Measurements from ENCODE around the gene PTCRA. TPM values are rescaled to one million over a fixed set of nuclear protein-coding genes. Genes with fewer than 3 reads are reported as not detected.

Gene PTCRA
- total RNA-seq, 1 donor from 2014 or later: not detected

DNA sequence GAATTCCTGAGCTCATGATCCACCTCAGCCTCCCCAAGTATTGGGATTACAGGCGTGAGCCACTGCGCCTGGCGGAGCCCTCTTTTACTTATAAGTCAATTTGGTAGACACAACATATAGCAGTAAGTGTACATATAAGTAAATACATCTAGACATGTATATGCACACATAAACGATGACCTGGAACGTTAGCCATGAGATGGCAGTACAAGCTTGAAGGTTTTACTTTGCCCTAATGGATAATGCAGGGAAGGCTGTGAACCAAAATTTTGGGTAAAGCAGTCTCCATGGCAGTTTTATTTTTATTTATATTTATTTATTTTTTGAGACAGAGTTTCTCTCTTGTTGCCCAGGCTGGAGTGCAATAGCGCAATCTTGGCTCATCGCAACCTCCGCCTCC is 42.3 kb downstream of the PTCRA start:
- TF ChIP-seq, protein P1, sequence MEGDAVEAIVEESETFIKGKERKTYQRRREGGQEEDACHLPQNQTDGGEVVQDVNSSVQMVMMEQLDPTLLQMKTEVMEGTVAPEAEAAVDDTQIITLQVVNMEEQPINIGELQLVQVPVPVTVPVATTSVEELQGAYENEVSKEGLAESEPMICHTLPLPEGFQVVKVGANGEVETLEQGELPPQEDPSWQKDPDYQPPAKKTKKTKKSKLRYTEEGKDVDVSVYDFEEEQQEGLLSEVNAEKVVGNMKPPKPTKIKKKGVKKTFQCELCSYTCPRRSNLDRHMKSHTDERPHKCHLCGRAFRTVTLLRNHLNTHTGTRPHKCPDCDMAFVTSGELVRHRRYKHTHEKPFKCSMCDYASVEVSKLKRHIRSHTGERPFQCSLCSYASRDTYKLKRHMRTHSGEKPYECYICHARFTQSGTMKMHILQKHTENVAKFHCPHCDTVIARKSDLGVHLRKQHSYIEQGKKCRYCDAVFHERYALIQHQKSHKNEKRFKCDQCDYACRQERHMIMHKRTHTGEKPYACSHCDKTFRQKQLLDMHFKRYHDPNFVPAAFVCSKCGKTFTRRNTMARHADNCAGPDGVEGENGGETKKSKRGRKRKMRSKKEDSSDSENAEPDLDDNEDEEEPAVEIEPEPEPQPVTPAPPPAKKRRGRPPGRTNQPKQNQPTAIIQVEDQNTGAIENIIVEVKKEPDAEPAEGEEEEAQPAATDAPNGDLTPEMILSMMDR (conservative IDR thresholded peaks at IDR 0.05): no peak
- peaks cover 24% of the 10 kb centered on the region for H3K27me3 Mint-ChIP-seq

DNA sequence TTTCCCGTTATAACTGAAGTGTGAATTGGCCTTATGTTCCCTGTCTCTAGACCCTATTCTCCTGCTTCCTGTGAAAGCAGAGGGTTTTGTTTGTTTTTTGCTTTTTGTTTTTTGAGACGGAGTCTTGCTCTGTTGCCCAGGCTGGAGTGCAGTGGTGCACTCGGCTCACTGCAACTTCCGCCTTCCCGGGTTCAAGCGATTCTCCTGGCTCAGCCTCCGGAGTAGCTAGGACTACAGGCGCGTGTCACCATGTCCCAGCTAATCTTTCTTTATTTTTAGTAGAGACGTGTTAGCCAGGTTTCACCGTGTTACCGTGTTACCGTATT is 44.0 kb downstream of the PTCRA start:
- H3K36me3 Mint-ChIP-seq: no peaks in the 10 kb centered on the region
- DNase-seq (ENCODE audit: extremely low spot score, unreplicated experiment): no peak
- H3K9me3 Mint-ChIP-seq: no peaks in the 10 kb centered on the region
- TF ChIP-seq, protein P1 (conservative IDR thresholded peaks at IDR 0.05): no peak
- H3K27ac Mint-ChIP-seq: no peak overlapping the region
- peaks cover 4% of the 10 kb centered on the region for H3K4me1 Mint-ChIP-seq (ENCODE audit: unreplicated experiment)
- H3K27me3 Mint-ChIP-seq: peaks cover 24% of the 10 kb centered on the region
- peak overlapping the region; percentile 87 for H3K4me3 Mint-ChIP-seq

More for the DNA sequence above, 42.3 kb downstream of the PTCRA start:
- Mint-ChIP-seq H3K4me1 (ENCODE audit: unreplicated experiment) (peaks cover 4% of the 10 kb centered on the region), H3K36me3 (no peaks in the 10 kb centered on the region), H3K27ac (no peak overlapping the region), H3K9me3 (no peaks in the 10 kb centered on the region), H3K4me3 (no peak overlapping the region)
- no peak for DNase-seq (ENCODE audit: extremely low spot score, unreplicated experiment)

DNA sequence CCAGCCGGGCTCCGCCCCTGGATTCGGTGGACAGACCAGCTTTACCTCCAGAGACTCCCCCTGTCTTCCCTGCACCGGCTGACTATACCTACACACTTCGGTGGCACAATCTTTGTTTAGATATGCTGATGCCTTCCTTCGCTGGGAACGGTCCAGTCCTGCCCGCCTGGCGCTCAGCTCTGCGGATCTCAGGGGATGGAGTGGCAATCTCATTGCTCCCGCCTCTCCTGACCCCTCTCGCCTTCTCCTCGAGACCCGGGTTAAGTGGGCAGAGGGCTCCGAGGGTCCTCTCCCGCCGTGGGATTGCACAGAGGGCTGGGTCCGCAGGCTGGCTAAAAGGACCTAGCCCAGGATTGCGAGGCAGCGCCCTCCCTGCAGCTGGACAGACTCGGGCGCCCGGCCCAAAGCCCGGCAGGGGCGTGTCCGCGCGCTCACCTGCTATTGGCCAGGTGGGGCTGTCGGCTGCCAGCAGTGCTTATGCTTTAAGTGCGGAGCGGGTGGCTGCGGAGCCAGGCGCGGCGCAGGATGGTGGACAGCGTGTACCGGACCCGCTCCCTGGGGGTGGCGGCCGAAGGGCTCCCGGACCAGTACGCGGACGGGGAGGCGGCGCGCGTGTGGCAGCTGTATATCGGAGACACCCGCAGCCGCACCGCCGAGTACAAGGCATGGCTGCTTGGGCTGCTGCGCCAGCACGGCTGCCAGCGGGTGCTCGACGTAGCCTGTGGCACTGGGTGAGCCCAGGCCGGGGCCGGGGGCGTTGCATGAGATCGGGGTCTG is 44.6 kb downstream of the PTCRA start, which contains the start of gene GNMT:
TSS of gene GNMT (plus strand) at position 512 of the 777 bp plus-strand sequence. CDS start at position 526, 14 bp downstream.
- TF ChIP-seq, protein P1 (conservative IDR thresholded peaks at IDR 0.05): no peak
- Mint-ChIP-seq H3K36me3 (no peaks in the 10 kb centered on the region), H3K9me3 (no peaks in the 10 kb centered on the region), H3K4me3 (peak within 1 kb of the TSS; percentile 87), H3K4me1 (ENCODE audit: unreplicated experiment) (peaks cover 4% of the 10 kb centered on the region), H3K27ac (no peak within 1 kb of the TSS), H3K27me3 (peaks cover 24% of the 10 kb centered on the region)
- DNase-seq (ENCODE audit: extremely low spot score, unreplicated experiment): no peak

DNA sequence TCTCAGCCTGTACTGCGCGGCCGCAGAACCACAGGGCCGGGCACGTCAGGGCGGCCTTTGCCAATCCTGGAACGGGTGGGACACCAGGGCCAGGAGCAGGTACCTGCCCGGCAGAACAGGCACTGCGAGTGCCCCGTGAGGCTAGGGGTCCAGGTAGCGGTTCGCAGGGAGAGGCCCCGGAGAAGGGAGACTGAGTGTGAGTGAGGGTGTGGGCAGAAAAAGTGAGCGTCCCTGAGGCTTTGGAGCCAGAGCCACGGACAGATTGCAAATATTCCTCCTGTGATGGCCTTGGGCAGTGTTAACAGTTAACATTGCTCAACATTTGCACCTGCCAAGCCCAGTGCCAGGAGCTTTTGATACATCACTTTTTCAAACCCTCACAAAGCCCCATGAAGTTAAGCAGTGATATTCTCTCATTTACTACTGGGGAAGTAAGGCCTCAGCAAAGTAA is 45.2 kb downstream of the PTCRA start:
- Mint-ChIP-seq H3K27me3 (peaks cover 24% of the 10 kb centered on the region), H3K36me3 (no peaks in the 10 kb centered on the region), H3K4me1 (ENCODE audit: unreplicated experiment) (peaks cover 4% of the 10 kb centered on the region), H3K27ac (no peak overlapping the region), H3K4me3 (peak overlapping the region; percentile 58), H3K9me3 (no peaks in the 10 kb centered on the region)
- TF ChIP-seq, protein P1 (conservative IDR thresholded peaks at IDR 0.05): no peak
- no peak for DNase-seq (ENCODE audit: extremely low spot score, unreplicated experiment)

DNA sequence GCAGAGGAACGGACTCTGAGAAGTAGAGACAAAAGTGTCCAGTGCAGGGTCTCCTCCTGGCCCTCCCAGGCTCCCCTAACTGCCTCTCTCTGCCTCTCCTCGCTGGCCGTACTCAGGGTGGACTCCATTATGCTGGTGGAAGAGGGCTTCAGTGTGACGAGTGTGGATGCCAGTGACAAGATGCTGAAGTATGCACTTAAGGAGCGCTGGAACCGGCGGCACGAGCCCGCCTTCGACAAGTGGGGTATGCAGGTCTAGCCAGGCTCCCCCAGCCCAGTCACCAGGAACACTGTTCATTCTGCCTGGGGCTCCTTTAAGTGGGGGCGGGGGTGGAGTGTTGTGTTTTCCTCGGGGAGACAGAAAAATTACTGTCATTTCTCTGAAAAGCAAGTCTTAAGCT is 46.2 kb downstream of the PTCRA start:
- no peak overlapping the region for H3K4me3 Mint-ChIP-seq
- DNase-seq (ENCODE audit: extremely low spot score, unreplicated experiment): no peak
- H3K27ac Mint-ChIP-seq: no peak overlapping the region
- peaks cover 4% of the 10 kb centered on the region for H3K4me1 Mint-ChIP-seq (ENCODE audit: unreplicated experiment)
- TF ChIP-seq, protein P1 (conservative IDR thresholded peaks at IDR 0.05): no peak
- H3K27me3 Mint-ChIP-seq: peaks cover 24% of the 10 kb centered on the region
- H3K9me3 Mint-ChIP-seq: no peaks in the 10 kb centered on the region
- H3K36me3 Mint-ChIP-seq: no peaks in the 10 kb centered on the region
